ENCODE data around the gene FLYWCH2. TPM values are rescaled to one million over a fixed set of nuclear protein-coding genes. Genes with fewer than 3 reads are reported as not detected.

FLYWCH2 gene
- total and polyA plus RNA-seq, 2 experiments from 2014 or later = 30.9 to 45.0 TPM

DNA sequence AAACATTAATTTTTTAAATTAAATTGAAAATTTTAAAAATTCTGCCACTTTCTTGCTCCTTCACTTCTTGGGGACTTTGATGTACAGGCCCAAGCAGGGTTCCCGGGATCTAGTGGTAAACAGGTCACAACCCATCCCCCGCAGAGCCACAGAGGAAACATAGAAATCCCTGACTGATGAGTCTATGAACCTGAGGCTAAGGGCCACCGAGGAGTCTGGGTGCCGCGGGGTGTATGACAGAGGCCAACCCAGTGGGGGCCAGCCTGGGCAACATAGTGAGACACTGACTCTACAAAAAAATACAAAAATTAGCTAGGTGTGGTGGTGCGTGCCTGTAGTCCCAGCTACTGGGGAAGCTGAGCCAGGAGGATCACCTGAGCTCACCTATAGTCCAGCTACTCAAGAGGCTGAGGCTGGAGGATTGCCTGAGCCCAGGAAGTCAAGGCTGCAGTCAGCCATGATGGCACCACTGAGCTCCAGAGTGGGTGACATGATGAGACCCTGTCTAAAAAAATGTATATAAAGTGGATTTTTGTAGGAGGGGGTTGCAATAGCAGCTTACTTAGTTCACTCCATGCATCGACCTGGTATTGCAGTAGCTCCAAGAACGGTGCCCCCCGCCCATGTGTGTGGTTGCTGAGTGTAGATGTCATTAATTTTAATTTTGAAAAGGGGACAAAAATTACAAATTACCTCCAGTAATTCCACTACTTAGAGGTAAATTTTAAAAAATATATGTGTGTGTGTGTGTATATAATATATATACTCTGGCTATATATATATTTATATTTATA, 19.5 kb downstream of the FLYWCH2 start:
- H3K27me3 Mint-ChIP-seq (ENCODE audit: insufficient read depth, low read depth, poor library complexity) = peaks cover 23% of the 10 kb centered on the region
- no peak overlapping the region for H3K4me3 Mint-ChIP-seq
- Histone ChIP-seq H2AFZ (no peak overlapping the region), H3K9me2 (ENCODE audit: insufficient read depth) (no peaks in the 10 kb centered on the region), H3K4me2 (no peak overlapping the region), H4K20me1 (replicated peaks; ENCODE audit: insufficient read depth) (no peaks in the 10 kb centered on the region), H3K79me2 (replicated peaks; ENCODE audit: insufficient read depth) (no peaks in the 10 kb centered on the region), H3K4me1 (ENCODE audit: insufficient read depth) (no peaks in the 10 kb centered on the region; the same call in 1 of the 2 replicates), H3K27ac (ENCODE audit: low read depth) (no peak overlapping the region), H3K4me3 (no peak overlapping the region), H3F3A (replicated peaks; ENCODE audit: low read depth) (peaks cover 4% of the 10 kb centered on the region; the same call in 1 of the 2 replicates), H3K27me3 (ENCODE audit: insufficient read depth) (no peaks in the 10 kb centered on the region), H3K36me3 (ENCODE audit: insufficient read depth) (no peaks in the 10 kb centered on the region)
- peaks cover 10% of the 10 kb centered on the region for H3K9me3 Mint-ChIP-seq
- no peak overlapping the region for H3K27ac Mint-ChIP-seq
- TF ChIP-seq ETS1 (IDR thresholded peaks at IDR 0.05) = no peak
- no peak for TF ChIP-seq EZH2 (IDR thresholded peaks at IDR 0.05; ENCODE audit: low read depth, unreplicated experiment)
- no peak for TF ChIP-seq CREB1 (CRISPR knock-in tag; IDR thresholded peaks at IDR 0.05; ENCODE audit: low read depth)
- TF ChIP-seq, protein P1, sequence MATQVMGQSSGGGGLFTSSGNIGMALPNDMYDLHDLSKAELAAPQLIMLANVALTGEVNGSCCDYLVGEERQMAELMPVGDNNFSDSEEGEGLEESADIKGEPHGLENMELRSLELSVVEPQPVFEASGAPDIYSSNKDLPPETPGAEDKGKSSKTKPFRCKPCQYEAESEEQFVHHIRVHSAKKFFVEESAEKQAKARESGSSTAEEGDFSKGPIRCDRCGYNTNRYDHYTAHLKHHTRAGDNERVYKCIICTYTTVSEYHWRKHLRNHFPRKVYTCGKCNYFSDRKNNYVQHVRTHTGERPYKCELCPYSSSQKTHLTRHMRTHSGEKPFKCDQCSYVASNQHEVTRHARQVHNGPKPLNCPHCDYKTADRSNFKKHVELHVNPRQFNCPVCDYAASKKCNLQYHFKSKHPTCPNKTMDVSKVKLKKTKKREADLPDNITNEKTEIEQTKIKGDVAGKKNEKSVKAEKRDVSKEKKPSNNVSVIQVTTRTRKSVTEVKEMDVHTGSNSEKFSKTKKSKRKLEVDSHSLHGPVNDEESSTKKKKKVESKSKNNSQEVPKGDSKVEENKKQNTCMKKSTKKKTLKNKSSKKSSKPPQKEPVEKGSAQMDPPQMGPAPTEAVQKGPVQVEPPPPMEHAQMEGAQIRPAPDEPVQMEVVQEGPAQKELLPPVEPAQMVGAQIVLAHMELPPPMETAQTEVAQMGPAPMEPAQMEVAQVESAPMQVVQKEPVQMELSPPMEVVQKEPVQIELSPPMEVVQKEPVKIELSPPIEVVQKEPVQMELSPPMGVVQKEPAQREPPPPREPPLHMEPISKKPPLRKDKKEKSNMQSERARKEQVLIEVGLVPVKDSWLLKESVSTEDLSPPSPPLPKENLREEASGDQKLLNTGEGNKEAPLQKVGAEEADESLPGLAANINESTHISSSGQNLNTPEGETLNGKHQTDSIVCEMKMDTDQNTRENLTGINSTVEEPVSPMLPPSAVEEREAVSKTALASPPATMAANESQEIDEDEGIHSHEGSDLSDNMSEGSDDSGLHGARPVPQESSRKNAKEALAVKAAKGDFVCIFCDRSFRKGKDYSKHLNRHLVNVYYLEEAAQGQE (IDR thresholded peaks at IDR 0.05; ENCODE audit: unreplicated experiment) = no peak
- TF ChIP-seq STAT1 (IDR thresholded peaks at IDR 0.05; ENCODE audit: unreplicated experiment) = no peak
- TF ChIP-seq ZNF114 (CRISPR knock-in tag; IDR thresholded peaks at IDR 0.05) = no peak
- no peak for TF ChIP-seq EZH2phosphoT487 (IDR thresholded peaks at IDR 0.05; ENCODE audit: unreplicated experiment)
- TF ChIP-seq NANOG (IDR thresholded peaks at IDR 0.05; ENCODE audit: borderline replicate concordance) = no peak
- no peak for TF ChIP-seq CTCF (conservative IDR thresholded peaks at IDR 0.05; ENCODE audit: low read depth in 2 of 2)
- TF ChIP-seq JUNB (IDR thresholded peaks at IDR 0.05; ENCODE audit: unreplicated experiment) = no peak
- TF ChIP-seq, protein P2, sequence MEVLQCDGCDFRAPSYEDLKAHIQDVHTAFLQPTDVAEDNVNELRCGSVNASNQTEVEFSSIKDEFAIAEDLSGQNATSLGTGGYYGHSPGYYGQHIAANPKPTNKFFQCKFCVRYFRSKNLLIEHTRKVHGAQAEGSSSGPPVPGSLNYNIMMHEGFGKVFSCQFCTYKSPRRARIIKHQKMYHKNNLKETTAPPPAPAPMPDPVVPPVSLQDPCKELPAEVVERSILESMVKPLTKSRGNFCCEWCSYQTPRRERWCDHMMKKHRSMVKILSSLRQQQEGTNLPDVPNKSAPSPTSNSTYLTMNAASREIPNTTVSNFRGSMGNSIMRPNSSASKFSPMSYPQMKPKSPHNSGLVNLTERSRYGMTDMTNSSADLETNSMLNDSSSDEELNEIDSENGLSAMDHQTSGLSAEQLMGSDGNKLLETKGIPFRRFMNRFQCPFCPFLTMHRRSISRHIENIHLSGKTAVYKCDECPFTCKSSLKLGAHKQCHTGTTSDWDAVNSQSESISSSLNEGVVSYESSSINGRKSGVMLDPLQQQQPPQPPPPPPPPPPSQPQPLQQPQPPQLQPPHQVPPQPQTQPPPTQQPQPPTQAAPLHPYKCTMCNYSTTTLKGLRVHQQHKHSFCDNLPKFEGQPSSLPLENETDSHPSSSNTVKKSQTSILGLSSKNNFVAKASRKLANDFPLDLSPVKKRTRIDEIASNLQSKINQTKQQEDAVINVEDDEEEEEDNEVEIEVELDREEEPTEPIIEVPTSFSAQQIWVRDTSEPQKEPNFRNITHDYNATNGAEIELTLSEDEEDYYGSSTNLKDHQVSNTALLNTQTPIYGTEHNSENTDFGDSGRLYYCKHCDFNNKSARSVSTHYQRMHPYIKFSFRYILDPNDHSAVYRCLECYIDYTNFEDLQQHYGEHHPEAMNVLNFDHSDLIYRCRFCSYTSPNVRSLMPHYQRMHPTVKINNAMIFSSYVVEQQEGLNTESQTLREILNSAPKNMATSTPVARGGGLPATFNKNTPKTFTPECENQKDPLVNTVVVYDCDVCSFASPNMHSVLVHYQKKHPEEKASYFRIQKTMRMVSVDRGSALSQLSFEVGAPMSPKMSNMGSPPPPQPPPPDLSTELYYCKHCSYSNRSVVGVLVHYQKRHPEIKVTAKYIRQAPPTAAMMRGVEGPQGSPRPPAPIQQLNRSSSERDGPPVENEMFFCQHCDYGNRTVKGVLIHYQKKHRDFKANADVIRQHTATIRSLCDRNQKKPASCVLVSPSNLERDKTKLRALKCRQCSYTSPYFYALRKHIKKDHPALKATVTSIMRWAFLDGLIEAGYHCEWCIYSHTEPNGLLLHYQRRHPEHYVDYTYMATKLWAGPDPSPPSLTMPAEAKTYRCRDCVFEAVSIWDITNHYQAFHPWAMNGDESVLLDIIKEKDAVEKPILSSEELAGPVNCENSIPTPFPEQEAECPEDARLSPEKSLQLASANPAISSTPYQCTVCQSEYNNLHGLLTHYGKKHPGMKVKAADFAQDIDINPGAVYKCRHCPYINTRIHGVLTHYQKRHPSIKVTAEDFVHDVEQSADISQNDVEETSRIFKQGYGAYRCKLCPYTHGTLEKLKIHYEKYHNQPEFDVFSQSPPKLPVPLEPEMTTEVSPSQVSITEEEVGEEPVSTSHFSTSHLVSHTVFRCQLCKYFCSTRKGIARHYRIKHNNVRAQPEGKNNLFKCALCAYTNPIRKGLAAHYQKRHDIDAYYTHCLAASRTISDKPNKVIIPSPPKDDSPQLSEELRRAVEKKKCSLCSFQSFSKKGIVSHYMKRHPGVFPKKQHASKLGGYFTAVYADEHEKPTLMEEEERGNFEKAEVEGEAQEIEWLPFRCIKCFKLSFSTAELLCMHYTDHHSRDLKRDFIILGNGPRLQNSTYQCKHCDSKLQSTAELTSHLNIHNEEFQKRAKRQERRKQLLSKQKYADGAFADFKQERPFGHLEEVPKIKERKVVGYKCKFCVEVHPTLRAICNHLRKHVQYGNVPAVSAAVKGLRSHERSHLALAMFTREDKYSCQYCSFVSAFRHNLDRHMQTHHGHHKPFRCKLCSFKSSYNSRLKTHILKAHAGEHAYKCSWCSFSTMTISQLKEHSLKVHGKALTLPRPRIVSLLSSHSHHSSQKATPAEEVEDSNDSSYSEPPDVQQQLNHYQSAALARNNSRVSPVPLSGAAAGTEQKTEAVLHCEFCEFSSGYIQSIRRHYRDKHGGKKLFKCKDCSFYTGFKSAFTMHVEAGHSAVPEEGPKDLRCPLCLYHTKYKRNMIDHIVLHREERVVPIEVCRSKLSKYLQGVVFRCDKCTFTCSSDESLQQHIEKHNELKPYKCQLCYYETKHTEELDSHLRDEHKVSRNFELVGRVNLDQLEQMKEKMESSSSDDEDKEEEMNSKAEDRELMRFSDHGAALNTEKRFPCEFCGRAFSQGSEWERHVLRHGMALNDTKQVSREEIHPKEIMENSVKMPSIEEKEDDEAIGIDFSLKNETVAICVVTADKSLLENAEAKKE (CRISPR knock-in tag; IDR thresholded peaks at IDR 0.05) = no peak
- peaks cover 15% of the 10 kb centered on the region for H3K4me1 Mint-ChIP-seq
- H3K36me3 Mint-ChIP-seq (ENCODE audit: low read depth) = no peaks in the 10 kb centered on the region; the same call in 2 of the 3 replicates
- DNase-seq (ENCODE audit: low spot score) (peak; percentile 46), ATAC-seq (no peak)
